HG02970 (cell line): ENCODE measurements around the gene PADI1.

Experiments
- ATAC-seq: cut with Tn5 transposase; IDR thresholded peaks from one replicate; pipeline ENCODE4 v1.9.1; 2021; ENCODE audit warnings: mild to moderate bottlenecking, moderate library complexity, moderate number of reproducible peaks; ENCODE audit not compliant: unreplicated experiment, low FRiP score

The PADI1 gene

DNA sequence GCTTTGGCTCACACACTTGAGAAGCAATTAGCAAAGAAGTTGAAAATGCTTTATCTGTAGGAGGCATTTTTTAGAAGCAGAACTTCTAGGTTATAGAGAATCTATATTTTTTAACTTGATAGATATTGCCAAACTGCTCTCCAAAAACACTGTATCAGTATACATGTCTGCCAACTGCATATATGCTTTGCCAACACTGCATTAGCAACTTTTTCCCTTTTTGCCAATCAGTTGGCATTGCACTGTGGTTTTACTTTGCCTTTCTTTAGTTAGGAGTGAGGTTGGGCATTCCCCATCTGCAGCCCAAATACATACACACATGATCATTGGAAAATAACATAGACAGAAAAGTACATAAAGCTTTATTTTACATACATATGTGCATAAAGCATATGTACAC lies 59.0 kb downstream of the PADI1 start:
- no peak for ATAC-seq

DNA sequence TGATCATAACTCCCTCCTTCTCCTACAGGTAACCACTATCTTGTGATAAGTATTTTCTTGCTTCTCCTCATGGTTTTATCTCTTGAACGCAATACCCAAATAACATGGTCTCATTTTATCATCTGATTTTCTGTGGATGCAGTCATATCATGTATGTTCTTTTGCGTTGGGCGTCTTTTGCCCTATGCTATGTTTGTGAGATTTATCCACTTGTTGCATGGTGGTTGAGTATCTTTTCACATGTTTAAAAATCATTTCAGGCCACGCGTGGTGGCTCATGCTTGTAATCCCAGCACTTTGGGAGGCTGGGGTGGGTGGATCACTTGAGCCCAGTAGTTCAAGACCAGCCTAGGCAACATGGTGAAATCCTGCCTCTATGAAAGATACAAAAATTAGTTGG lies 59.5 kb downstream of the PADI1 start:
- ATAC-seq = no peak

DNA sequence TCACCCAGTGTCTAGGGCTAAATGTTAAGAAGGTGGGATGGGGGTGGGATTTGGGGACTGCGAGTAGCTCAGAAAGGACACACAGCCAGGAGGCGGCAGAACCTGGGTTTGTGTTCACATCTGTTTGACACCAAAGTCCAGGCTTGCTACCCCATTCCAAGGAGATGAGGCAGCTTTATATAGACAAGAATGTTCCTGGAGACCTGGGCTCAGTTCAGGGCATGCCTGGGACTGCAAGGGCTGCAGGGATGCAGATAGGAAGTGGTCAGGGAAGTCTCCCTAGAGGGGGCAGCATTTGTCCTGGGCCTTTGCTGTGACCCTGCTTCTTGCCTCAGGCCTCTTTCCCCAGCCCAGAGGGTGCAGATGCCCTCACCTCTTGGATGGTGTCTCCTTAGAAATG lies 60.2 kb downstream of the PADI1 start:
- no peak for ATAC-seq

DNA sequence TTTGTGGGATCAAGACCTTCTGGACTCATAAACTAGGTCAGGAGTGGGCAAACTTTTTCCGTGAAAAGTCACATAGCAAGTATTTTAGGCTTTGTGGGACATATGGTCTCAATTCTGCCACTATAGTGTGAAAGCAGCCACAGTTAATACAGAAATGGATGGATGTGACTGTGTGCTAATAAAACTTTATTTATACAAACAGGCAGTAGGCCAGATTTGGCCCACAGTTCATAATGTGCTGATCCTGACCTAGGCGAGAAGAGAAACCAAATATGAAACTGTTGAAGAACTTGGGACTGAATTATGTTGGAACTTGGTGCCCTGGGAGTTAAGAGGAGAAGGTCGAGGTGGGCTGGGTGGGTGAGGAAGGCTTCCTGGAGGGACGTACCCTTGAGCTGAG lies 61.0 kb downstream of the PADI1 start:
- ATAC-seq = no peak

DNA sequence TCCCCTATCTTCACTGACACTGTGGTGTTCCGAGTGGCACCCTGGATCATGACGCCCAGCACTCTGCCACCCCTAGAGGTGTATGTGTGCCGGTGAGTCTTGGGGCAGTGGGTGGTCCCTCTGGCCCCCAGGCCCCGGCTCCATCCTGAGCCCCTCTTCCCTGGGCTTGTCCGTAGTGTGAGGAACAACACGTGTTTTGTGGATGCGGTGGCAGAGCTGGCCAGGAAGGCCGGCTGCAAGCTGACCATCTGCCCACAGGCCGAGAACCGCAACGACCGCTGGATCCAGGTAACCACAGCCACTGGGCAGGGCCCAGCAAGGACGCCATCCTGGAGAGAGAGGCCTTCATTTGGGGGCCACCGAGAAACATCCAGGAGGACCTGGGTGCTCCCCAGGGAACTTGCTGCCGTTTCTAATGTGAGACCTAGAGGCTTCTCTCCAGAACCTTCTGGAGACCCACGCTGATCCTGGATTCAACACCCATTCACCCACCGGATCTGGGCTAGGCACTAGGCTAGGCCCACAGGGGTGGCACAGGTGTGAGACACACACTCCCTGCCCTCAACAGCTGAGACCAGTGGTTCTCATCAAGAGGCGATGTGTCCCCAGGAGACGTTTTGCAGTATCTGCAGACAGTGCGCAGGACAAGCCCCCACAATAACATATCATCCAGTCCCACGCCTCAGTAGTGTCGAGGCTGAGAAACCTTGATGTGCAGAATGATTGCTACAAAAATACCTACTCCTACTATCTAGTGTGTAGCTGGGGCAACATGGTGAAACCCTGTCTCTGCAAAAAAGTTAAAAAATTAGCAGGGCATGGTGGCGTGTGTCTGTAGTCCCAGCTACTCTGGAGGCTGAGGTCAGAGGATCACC lies 66.2 kb downstream of the PADI1 start:
- ATAC-seq = no peak

DNA sequence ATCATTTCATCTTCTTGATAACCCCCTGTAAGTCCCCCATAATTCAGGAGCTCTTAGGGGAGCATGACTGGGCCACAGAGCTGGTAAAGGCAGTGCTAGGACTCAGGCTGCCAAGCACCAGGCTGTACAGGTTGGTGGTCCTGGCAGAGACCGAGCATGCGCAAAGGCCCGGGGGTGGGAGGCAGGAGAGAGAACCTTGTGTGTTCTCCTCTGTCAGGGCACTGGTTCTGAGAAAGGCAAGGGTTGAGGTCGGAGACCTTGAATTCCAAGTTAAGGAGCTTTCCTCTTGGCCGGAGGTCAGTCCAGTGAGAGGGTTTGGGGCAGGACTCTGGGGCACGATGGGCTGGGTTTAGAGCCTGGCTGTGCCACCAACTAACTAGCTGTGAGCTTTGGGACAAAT lies 67.1 kb downstream of the PADI1 start:
- no peak for ATAC-seq

DNA sequence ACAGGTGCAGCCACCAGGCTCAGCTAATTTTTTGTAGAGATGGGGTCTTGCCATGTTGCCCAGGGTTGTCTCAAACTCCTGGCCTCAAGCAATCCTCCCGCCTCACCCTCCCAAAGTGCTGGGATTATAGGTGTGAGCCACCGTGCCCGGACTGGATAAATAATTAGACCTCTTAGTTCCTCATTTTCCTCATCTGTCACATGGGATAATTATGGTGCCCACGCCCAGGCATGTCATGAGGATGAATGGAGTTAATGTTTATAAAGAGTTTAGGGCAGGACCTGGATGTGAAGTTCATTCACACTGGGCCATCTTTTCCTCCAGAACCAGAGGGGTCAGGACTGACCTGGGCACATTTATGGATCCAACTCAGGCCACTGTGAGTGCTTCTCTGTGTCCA lies 67.7 kb downstream of the PADI1 start:
- no peak for ATAC-seq

DNA sequence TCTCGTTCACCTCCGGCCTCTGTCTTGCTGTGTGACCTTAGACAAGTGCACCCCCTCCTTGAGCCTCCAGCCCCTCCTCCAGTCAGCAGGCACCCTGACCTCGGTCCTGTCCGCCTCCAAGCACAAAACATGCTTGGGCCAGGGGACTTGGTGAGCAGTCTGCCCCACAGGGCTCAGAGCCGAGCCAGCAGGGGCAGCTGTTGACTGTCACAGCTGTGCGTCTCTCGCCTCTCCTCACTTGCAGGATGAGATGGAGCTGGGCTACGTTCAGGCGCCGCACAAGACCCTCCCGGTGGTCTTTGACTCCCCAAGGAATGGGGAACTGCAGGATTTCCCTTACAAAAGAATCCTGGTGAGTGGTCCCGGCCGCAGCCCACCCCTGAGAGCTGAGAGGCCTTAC lies 68.2 kb downstream of the PADI1 start:
- ATAC-seq = no peak

DNA sequence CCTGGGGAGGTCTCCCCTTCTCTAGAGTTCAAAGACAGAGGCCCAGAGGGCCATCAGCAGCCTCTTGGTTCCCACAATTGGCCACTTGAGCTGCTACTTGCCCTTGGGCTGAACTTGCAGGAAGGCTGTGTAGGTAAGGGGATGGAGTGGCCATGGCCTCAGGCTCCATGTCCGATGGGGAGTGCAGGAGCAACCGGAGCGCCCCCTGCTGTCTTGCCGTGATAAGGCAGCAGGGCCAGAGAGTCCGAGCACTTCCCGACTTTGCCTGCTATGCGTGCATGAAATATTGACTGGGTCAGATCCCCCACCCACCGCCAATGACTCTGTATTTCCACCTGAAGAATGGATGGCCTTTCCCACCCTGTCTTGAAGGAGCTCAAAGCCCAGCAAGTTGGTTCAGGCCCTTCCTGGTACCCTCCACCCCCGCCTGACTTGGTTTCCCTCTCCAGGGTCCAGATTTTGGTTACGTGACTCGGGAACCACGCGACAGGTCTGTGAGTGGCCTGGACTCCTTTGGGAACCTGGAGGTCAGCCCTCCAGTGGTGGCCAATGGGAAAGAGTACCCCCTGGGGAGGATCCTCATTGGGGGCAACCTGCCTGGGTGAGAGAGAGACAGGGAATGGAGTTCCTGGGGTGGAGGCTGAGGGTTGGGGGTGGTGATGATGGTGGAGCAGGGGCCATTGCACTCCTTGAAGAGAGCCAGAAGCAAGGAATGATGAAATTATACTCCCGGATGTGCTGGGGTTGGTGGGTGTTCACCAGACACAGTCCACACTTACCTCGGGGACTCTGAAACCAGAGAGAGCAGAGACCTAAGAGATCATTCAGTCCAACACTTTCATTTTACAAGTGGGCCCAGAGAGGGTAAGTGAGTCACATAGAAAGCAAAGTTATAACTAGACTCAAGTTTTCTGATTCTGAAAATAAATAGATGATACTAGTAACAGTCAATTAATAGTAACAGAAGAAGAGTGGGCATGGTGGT lies 69.5 kb downstream of the PADI1 start:
- ATAC-seq = no peak

DNA sequence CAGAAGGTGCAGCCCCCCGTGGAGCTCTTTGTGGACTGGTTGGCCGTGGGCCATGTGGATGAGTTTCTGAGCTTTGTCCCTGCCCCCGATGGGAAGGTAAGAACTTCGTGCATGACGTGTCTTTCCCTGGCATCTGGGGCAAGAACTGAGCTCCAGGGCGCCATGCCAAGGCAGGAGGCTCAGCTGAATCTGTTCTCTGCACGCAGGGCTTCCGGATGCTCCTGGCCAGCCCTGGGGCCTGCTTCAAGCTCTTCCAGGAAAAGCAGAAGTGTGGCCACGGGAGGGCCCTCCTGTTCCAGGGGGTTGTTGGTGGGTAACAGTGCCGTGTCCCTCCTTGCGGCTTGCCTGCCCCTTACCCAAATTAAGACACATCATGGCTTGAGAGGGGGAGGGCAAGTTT lies 71.6 kb downstream of the PADI1 start:
- ATAC-seq = no peak

DNA sequence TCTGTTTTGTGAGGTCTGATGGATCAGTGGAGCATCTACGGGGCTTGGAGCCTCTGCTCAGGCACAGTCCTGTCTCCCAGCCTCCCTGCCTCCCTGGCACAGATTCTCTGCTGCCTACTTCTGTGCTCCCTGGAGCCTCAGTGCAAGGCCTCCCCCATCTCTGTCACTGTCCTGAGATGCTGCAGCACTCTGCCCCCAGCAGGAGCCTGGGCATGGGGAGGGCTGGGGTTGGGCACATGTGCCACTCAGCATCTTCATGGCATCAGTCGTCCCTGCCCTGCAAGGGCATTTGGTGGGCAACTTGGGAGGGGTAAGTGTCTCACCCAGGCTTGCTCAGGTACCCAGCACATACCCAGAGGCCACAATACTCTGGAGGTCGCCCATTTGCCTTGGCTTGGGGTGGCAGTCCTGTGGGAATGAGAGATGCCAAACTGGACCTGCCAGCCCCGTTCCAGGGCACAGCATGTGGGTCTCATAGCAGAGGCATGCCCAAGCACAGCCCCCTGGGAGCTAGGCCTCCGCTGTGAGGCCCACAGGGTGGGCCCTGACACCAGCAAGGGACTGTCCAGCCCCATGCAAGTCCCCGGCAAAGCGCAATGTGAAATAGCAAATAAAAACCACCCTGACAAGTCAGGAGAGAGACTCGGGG lies 72.7 kb downstream of the PADI1 start:
- no peak for ATAC-seq

DNA sequence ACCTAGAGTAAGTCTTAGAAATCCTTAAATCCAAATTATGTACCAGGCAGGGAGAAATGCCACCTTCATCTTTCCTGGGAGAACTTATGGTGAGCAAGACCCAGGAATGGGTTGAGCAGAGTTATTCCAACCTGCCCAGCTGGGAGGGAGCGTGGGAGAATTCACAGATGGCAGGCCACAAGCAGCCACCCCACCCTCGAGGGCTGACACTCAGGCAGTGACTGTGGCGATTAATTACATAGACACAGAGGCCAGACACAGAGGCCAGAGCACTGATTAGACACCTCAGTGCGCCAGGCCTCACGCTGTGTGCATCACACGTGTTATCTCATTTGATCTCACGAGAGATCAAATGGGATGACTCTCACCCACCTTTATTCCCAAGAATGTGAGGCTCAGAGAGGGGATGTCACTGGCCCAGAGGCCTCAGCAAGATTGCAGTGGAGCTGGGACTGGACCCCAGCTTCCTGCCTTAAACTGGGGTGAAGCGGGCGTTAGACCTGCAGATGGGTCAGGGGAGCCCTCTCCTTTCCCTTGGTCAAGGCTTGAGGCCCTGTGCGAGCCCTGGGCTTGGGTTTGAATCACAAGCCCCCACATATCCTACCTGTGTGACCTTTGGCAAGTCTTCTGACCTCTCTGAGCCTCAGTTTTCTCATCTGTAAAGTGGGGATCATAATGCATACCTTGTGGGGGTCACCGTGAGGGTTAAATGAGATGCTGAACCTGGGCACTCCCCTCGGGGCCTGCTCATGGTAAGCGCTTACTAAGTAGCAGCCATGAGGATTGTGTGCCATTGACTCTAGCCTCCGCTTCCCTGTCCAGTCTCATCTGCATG lies 74.3 kb downstream of the PADI1 start:
- ATAC-seq = no peak

DNA sequence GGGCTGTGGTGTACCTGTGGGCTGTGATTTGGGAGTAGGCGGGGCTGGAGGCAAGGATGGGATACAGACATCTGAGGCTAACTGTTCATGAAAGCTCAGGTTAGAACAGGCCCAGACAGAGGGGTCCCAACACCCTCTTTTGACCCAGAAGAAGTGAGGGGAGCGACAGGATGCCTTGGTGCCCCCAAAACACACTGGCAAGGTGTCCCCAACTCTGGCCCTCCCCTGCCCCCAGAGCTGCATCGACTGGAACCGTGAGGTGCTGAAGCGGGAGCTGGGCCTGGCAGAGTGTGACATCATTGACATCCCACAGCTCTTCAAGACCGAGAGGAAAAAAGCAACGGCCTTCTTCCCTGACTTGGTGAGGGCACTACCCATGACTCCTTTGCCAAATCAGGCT lies 75.5 kb downstream of the PADI1 start:
- ATAC-seq = no peak

DNA sequence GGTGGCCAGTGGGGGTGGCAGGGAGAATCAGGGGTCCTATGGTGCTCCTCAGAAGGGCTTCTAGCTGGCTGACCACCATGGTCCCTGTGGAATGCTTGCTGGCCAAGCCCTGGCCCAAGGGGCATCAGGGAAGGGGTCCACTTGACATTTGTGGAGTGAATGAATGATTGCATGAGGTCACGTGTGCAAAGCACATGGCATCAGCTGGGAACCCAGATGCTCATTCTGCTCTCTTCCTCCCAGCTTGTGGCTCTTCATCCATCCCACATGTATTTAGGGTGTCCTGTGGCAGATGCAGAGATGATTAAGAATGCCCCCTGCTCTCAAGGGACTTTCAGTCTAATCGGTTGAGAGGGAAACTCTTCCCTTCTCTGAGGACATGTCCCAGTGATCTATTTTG lies 76.0 kb downstream of the PADI1 start:
- no peak for ATAC-seq

DNA sequence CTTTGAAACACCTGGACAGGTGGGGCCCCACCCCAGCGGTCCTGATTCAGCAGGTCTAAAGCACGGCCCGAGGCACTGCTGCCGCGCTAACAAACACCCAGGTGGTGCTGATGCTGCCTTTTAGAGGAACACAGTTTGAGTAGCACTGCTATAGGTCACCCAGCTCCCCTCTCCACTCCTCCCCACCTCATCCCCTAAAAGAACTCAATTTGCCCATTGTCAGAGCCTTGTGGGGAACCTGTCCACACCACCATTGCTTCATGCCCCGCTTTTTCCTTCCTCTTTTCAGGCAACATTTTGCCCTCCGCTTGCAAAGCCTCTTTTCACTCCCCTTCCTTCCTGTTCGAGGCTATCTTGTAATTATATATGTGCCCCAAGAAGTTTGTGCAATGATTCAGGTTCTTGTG lies 76.8 kb downstream of the PADI1 start:
- no peak for ATAC-seq

DNA sequence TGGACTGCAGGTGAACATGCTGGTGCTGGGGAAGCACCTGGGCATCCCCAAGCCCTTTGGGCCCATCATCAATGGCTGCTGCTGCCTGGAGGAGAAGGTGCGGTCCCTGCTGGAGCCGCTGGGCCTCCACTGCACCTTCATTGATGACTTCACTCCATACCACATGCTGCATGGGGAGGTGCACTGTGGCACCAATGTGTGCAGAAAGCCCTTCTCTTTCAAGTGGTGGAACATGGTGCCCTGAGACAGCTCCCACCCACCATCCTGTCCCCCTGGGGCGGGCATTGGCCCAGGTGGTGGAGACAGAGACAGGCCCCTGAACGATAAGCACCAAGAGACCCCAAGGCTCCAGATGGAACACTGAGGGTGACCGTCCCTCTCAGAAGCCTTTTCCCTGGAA lies 77.9 kb downstream of the PADI1 start:
- ATAC-seq = no peak

DNA sequence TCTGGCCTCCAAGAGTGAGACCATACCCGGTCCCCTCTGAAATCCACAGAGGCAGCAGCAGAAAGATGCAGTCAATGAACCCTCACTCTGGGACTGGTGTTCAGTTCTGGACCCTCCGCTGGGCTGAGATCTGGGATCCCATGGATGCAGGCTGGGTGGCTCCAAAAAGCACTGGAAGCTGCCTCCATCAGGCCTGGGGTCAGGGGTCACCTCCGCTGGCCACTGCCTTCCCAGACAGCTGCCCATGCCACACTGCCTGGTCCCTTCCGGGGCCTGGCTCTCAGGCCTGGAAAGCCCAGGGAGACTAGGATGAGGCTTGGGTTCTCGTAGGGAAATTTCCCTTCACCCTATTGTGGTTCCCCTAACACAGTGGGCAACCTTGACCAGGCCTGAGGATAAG lies 81.7 kb downstream of the PADI1 start:
- no peak for ATAC-seq

DNA sequence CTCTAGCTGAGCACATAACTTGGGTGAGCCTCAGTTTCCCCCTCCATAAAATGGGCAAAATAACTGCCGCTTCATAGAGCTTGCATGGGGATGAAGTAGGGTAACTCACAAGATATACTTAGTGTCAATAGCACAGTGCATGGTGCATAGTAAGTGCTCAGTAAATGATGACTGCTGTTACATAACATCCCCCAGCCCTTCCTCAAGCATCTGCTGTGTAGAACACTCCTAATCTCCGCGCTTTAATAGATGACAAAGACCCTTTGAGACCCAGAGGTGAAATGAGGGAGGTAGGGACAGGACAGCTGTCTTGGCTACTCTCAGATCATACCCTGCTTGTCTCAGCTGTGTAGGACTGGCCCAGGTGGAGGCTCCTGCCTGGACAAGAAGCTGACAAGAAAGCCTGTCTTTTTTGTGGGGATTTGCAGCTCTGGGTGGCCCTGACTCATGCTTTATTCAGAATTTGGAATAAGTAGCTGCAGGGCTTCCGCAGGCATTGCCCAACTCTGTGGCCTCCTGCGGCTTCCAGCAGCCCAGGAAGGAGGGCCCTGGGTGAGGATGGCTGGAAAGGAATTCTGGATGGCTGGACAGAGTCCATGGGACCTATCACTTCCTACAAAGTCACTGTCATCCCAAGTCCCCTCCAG lies 82.3 kb downstream of the PADI1 start:
- no peak for ATAC-seq

DNA sequence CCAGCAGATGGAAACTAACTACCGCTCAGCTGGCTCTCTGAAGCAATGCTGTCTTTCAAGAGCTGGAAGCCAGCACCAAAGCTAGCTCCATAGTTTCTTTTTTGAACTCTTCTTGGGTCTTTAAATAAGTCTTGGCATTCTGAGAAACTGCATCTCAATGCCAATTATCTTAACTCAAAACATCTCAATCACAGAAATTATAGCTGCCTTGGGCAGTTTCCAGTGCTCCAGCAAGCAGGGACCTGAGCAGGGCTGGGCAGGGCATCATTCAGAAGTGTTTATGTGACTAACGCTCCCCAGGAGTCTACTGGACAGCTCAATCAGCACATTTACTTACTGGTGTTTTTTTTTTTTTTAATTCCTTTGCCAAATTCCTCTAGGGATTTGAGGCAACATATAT lies 84.8 kb downstream of the PADI1 start:
- ATAC-seq = no peak

DNA sequence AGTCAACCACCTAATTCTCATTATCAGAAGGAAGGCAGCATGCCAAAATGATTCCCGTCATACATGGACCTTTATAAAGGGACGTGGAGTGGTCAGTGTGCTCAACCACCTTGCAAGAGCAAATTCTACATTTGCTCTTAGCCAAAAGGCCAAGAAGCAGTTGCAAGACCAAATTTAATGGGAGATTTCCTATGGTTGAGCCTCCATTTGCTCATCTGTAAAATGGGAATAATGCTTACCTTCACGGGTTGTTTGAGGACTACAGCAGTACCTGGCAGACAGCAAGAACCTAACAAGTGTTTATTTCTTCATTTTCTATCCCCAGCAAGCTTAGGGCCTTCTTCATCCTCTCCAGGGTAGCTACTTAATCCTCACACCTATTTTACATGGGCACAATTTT lies 85.6 kb downstream of the PADI1 start:
- ATAC-seq = no peak
